Measurements from ENCODE around the gene SH2D3C.

The SH2D3C gene

DNA sequence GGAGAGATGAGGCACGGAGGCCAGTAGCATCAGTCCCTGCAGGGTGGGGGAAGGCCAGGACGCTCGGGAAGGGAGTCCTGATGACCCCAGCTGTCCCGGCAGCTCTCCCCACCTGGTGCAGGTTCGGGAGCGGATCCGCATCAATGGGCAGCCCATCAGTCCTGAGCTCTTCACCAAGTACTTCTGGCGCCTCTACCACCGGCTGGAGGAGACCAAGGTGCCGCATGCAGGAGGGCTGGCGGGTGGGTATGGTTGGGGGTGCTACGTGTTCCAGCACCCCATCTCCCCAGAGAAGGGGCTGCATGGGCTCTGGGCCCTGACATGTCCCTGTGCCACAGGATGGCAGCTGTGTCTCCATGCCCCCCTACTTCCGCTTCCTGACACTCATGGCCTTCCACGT lies 28.4 kb upstream of the SH2D3C start:
- DNase-seq (ENCODE audit: low read depth), result no peak

DNA sequence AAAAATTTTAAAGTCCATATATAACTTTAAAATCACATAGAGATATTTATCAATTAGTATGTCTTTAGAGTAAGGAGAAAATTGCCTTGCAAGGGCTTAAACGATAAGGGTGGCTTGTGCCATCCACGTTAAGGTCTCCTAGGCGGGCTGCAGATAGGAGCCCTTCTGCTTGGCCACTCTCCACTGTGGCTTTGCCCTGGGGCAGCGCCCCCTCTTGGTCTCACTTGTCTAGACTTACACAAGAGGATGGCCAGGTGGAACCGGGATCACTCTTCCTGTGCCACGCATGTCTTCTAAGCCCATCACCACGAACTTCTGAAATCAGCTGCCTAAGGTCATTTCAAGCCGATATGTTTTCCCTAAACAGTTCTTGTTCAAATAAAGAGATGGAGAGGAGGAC lies 27.2 kb upstream of the SH2D3C start:
- no peak for DNase-seq (ENCODE audit: low read depth)

DNA sequence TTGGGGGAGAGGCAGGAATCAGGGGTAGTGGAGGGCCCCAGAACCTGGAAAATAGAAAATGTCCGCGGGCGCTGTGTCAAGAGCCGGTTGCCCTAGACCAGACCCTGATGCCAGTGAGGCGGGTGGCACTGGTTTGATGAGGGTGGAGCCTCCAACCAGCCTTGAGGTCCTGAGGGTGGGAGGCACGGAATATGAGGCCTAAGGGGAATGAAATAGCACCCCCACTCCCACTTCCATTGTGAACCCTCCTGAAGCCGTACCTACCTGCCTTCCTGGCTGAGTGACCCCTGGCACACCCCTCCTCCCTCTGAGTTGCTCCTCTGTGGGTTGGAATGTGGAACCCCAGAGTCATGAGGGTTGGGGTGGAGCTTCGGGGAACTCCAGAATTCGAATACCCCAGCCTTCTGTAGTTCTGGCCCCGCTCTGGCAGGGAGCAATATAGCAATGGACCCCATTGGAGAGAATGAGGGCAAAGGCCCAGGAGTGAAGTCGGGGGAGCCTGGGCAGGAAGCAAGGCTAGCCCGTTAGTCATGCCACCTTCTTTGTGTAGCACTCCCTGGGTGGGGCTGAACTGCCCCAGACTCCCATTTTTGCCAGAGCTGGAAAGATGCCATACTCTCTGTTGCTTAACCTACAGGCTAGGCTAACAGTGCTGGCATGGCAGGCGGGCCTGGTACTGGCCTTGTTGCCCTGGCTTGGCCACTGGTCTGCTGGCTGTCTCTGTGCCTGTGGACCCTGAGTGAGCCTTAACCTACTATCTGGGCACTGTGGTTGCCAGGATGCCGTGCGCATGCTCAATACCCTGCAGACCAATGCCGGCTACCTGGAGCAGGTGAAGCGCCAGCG lies 25.3 kb upstream of the SH2D3C start:
- peak; percentile 36 for DNase-seq (ENCODE audit: low read depth)

DNA sequence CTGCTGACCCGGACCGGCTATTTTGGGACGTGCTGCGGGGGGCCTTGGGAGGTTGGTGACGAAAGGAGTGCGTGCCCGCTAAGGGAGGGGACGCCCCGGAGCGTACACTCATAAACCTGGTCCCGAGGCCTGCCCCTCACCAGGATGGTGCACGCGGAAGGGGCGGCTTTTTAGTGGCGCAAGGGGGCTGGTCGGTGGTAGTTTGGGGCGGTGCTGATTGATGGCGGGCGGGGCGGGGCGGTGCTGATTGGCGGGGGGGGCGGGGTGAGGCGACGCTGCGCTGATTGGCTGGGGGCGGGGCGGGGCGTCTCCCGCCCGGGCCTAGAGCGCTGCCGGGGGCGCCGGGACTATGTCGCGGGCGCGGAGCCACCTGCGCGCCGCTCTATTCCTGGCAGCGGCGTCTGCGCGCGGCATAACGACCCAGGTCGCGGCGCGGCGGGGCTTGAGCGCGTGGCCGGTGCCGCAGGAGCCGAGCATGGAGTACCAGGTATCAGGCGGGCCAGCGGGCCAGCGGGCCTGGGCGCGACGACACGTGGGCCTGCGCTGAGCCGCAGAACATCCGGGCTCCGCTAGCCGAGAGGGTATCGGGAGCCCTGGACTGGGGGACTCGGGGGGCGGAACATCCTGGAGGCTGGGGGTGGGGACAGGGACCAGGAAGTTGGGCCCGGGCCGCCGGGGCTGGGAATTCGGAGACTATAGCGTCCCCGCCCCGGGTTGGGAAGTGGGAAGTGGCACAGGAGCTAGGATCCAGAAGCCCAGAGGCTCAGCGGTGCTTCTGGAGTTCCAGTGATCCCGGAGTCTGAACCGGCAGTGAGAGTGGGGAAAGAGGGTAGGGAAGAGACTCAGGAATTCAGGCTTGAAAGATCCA lies 24.3 kb upstream of the SH2D3C start, which contains the start of gene FPGS:
FPGS (plus strand) TSS at position 307 of the 868 bp plus-strand sequence; CDS start at position 350, 43 bp downstream.
- DNase-seq (ENCODE audit: low read depth), result peak; percentile 51

DNA sequence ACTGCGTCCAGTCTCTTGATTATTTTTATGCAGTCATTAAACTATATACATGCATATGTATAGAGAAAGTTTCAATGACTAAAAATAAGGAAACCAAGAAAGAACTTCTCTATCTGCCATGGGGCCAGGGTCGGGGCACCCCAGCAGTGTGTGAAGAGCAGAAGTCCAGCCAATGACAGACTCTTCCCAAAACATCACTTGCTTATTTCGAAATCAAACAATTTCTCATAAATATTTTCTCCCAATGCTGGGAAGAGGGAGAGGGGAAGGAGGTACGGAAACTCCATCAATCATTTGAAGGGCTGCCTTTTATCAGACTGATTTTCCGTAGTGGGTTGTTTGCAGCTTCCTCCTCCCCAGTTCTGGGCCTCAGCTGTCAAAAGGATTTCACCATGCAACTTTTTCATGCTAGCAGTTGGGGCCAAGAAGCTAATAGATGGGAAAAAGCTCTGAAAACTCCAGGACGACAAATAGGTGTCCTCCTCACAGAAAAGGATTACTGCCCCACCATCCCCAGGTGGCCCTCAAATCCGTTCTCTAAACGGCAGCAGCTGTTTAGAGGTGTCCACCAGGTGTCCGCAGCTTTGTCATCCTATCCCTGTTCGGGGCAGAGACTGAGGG lies 23.6 kb upstream of the SH2D3C start:
- DNase-seq (ENCODE audit: low read depth), result no peak

DNA sequence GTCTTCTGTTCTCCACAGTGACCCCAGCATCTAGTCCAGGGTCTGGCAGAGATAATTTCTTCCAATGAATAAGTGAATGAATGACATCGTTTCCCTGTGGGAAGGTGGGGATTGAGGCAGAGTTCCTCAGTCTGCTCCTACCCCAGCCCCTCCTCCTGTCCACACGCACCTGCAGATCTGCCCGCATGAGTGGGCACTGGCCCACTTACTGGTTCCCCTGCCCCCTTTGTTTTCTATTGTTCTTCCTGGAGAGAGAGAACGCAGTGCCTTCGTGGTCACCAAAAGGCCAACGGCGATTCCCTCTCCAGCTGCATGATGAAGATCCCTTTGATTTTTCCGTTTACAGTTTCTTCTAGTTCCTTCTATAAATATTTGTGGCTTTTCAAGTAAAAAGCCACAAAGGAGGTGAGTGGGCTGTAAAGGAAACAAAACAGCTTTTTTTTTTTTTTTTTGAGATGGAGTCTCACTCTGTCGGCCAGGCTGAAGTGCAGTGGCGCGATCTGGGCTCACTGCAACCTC lies 18.4 kb upstream of the SH2D3C start:
- DNase-seq (ENCODE audit: low read depth), result no peak

DNA sequence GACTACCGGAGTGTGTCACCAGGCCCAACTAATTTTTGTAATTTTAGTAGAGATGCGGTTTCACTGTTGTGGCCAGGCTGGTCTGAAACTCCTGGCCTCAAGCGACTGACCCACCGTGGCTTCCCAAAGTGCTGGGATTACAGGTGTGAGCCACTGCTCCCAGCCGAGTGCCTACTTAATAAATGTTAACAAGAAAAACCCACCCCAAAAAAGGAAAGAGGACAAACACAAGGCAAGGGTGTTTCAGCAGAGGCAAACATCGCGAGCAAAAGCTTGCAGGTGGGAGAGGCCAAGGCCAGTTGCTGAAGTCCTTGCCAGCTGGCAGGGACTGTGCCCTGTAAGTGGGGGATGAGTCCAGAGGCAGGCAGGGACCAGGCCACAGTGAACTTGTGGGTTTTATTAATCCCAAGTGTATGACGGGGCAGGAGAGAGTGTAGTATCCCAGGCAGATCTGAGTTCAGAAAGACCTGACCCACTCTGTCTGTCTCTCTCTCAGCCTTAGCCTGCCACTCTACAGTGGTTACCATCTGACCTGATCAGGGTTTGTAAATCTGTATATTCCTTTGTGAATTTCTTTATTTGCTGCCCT lies 17.9 kb upstream of the SH2D3C start:
- DNase-seq (ENCODE audit: low read depth), result no peak

DNA sequence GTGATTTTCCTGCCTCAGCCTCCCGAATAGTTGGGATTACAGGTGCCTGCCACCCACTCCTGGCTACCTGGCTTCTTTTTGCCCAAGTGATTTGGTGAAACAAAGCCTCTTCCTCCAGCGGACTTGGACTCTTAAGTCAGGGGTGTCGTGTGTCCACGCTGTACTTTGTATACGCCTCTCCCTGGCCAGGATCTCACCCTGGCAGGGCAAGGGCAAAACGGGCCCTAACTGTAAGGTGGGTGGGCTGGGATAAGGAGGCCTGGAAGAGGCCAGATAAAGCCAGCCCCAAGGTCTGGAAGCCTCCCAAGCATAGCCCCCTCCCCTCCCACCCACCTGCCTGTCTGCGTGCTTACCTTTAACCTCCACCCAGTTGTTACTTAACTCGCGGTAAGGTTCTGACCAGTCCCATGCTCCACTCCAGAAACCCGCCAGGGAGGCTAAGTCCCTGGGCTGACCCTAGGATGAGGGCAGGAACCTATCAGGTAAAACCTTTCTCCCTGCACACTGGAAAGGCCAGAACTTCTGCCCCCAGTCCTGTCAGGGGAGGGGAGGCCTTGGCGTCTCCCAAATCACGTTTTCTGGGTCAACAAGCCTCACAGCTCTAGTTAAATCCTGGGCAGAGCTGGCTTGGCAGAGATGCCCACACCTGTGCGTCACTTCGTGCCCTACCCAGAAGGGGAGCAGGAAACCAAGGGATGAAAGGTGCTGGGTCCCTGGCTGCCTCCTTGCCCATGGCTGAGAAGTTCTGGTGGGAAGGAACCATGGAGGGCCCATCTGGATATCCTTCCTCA lies 15.7 kb upstream of the SH2D3C start:
- no peak for DNase-seq (ENCODE audit: low read depth)

DNA sequence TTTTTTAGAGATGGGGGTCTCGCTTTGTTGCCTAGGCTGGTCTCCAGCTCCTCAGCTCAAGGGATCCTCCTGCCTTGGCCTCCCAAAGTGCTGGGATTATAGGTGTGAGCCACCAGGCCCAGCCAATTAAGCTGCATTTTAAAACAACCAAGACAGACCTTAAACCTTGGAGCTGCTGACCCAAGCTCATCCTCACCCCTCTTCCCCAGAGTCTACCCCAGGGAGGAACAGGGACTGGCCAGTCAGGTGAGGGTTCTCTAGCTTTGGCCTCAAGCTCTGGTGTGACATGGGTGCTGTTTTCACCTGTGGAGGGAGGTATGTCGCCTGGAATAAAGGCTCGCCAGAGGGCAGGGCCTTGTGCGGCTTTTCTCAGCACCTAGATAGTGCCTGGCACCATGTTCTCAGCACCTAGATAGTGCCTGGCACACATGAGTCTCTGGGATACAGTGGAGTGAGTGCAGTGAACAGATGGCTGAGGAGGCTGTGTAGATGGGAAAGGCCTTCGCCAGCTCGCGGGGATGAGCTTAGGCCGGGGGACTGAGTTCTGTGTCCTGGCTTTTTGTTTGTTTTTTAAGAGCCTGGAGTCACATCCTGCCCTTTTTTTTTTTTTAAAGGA lies 14.7 kb upstream of the SH2D3C start:
- DNase-seq (ENCODE audit: low read depth), result no peak

DNA sequence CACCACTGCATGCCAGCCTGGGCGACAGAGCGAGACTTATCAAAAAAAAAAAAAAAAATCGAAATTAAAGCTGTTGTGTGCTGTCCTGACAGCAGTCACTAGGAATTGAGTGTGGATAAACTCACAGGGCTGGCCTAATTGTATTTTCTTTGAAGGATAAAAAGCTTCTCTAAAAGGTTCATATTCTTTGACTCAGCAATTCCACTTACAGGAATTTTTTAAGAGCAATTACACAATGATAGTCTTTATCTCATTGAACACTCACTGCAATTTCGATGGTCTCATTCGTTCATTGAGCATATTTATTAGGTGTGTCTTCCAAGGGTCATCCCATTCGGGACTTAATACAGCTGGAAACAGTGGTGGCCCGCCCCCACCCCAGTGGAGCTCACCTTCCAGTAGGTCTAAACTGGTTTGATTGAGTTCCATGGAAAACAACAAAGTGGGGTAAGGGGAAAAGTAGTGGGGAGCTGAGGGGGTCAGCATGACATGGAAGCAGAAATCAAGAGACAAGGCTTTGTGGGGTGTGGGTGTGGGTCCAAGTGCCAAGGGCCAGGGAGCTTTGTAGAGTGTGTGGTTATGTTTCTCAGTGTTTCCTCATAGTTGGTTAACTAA lies 14.1 kb upstream of the SH2D3C start:
- DNase-seq (ENCODE audit: low read depth), result no peak

DNA sequence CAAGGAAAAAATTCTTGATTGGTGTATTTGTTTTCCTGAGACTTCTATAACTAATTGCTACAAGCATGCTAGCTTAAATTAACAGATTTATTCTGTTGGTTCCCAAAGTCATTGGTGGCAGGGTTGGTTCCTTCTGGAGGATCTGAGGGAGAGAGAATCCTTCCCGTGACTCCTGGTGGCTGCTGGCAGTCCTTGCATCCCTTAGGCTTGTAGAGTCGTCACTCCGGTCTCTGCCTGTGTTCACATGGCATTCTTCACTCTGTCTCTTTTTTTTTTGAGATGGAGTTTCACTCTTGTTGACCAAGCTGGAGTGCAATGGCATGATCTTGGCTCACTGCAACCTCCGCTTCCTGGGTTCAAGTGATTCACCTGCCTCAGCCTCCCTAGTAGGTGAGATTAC lies 12.6 kb upstream of the SH2D3C start:
- DNase-seq (ENCODE audit: low read depth), result no peak

DNA sequence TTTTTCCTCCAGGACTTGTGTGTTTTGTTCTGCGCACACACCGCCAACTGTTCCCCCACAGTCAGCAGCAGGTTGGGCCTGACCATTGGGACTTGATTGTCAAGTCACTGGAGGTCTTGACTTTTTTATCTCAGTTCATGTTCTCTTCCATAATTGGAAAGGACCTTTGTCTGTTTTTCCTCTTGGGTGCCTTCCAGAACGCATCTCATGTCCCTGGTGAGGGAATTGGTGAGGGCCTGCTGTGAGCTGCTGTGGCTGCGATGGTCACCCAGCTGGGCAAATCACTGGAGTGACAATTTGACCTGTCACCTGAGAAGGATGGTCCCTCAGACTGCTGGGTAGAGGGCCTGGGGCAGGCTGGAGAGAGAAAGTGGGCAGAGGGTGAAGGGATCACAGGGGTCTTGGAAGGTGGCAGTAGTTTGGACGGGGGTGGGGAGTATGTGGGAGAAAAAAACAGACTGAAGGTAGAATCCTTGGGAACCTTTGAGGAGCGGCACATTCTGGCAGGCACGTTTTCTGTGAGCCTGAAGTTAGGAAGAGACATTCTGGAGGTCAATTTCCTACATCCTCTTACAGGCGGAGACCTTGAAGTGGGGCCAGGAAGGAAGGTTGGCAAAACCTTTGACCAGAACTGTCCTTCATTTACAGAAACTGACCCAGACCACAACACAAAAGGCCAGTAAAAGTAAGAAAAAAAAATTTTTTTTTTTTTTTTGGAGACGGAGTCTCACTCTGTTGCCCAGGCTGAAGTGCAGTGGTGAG lies 11.8 kb upstream of the SH2D3C start:
- no peak for DNase-seq (ENCODE audit: low read depth)

DNA sequence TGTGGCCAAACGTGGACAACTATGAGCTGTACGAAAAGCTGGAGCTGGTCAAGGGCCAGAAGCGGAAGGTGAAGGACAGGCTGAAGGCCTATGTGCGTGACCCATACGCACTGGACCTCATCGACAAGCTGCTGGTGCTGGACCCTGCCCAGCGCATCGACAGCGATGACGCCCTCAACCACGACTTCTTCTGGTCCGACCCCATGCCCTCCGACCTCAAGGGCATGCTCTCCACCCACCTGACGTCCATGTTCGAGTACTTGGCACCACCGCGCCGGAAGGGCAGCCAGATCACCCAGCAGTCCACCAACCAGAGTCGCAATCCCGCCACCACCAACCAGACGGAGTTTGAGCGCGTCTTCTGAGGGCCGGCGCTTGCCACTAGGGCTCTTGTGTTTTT lies 10.7 kb upstream of the SH2D3C start:
- no peak for DNase-seq (ENCODE audit: low read depth)

DNA sequence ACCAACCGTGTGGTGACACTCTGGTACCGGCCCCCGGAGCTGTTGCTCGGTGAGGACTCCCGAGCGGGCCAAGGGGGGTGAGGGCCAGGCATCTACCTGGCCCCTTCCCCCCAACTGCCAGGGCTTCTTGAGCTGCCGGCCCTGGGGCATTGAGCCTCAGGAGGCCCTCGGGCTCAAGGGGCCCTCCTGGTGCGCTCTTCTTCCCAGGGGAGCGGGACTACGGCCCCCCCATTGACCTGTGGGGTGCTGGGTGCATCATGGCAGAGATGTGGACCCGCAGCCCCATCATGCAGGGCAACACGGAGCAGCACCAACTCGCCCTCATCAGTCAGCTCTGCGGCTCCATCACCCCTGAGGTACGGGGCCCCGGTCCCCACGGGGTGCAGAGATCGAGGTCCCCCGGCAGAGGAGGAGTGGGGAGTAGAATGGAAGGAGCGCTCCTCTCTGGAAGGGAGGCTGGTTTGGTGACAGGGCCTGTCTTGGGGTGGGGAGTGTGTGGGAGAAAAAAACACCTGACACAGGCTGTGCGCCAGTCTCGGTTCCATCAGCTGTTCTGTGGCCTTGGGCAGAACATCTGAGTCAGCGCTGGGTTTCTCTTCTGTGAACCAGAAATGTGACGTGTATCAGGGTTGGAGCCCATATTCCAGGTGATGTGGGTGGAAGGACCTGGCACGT lies 10.0 kb upstream of the SH2D3C start:
- no peak for DNase-seq (ENCODE audit: low read depth)

DNA sequence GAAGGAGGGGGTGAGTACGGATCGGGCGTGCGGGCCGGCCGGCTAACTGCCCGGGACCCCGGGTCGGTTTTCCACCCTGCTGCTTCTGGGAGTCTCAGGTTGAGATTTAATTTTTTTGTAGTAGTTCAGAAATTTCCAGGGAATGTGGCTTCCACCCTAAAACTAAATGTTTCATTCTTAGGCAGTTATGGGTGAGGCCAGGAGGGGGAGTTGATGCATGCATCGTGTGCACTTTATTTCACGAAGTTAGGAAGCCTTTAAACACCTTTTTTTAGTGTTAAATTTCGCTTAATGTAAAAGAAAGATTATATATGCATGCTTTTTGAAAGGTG lies 8.3 kb upstream of the SH2D3C start:
- no peak for DNase-seq (ENCODE audit: low read depth)

DNA sequence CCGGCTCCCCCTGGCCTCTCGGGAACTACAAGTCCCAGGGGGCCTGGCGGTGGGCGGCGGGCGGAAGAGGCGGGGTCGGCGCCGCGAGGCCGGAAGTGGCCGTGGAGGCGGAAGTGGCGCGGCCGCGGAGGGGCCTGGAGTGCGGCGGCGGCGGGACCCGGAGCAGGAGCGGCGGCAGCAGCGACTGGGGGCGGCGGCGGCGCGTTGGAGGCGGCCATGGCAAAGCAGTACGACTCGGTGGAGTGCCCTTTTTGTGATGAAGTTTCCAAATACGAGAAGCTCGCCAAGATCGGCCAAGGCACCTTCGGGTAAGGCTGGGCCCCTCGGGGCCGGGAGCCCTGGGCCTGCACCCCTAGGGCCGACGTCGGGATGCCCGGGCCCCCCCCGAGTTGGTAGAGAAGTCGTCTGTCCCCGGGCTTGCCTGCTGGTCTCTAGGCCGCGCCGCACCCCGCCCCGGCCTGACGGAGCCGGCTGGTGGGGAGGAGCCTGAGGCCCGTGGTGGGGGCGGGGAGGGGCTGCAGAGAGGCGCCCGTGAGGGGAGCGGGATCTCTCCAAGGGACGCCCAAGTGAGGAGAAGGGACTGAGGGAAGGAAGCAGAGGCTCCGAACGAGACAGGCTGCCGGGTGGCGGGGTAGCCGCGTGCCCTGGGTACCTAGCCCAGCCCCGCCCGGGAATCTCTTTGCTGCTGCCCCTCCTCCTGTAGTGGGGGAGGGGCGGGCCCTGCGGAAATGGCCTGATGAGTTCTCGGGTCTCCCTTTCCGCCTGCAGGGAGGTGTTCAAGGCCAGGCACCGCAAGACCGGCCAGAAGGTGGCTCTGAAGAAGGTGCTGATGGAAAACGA lies 7.7 kb upstream of the SH2D3C start, which contains the start of gene CDK9:
CDK9 (plus strand) TSS at position 102 of the 840 bp plus-strand sequence; CDS start at position 217, 115 bp downstream.
- DNase-seq (ENCODE audit: low read depth), result peak; percentile 33

DNA sequence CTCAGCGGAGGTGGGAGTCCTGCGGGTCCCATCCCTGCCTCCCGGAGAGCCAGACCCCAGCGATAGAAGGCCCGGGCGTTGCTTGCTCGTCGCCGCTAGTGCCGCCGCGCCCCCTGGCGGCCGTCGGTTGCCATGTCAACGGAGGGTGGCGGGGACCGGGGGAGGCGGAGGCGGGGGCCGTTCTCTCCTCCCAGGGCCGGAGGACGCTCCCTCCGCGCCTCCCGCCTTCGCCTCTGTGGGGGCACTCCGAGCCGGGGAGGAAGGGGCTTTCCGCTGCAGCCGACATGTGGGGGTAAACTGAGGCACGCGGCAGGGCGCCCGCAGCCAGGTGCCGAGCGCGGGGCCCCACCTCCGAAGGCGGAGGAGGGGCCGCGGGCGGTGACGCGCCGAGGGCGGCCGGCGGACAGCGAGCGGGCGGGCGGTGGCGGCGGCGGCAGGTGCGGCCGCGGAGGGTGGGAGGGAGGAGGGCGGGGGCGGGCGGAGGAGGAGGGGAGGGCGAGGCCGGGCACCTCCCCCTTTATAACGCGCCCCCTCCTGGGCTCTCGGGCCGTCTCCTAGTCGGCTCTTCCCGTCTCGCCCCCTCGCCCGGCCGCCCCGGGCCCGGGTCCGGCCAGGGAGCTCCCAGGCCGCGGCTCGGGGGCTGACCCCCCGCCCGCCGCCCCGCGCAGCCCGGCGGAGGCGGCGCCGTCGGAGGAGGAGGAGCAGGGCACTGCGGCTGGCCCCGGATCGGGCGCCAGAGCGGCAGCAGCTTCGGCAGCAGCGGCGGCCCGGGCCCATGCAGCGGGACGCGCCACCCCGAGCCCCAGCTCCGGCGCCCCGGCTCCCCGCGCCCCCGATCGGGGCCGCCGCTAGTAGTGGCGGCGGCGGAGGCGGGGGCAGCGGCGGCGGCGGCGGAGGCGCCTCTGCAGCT lies 6.8 kb upstream of the SH2D3C start:
- peak; percentile 23 for DNase-seq (ENCODE audit: low read depth)

All from HS-5 (cell line).